GM06990 (cell line): ENCODE measurements around the gene PPP4R4.
"Not testable (repeated sequence)": the region's sequence is repeated elsewhere in the genome, so short reads cannot be mapped to it uniquely, and the experiment has no call there.

Experiments used
- DNase-seq: peaks from one replicate; pipeline ENCODE4 v3.0.0-alpha.2; 2011; ENCODE audit not compliant: insufficient read length; ENCODE audit errors: extremely low read depth
- H3K27me3 ChIP-seq: replicated peaks from 2 replicates; pipeline ENCODE4 v1.6.0; 2011; ENCODE audit warnings: low read length; ENCODE audit not compliant: control insufficient read depth, insufficient read depth
- H3K36me3 ChIP-seq: 2 replicates; pipeline ENCODE4 v1.5.1; 2011; ENCODE audit warnings: low read length; ENCODE audit not compliant: control insufficient read depth, insufficient read depth
- H3K4me3 ChIP-seq: replicated peaks from 2 replicates; pipeline ENCODE4 v1.5.1; 2011; ENCODE audit warnings: low read depth, mild to moderate bottlenecking, control low read depth, low read length
- CTCF ChIP-seq: IDR thresholded peaks from 2 replicates; pipeline ENCODE4 v1.5.1; 2011; ENCODE audit warnings: low read length, control low read depth, mild to moderate bottlenecking, inconsistent platforms; ENCODE audit not compliant: insufficient read depth, poor library complexity, severe bottlenecking

Gene PPP4R4

GRCh38 chr14:94227029-94227428, 52.9 kb downstream of the PPP4R4 start:
- Histone ChIP-seq H3K36me3 (no peaks in the 10 kb centered on the region), H3K4me3 (no peak overlapping the region), H3K27me3 (no peaks in the 10 kb centered on the region)
- no peak for DNase-seq
- TF ChIP-seq CTCF: no peak

- no peaks in the 10 kb centered on the region for H3K36me3 ChIP-seq
- no peak for DNase-seq
- no peak overlapping the region for H3K4me3 ChIP-seq
- TF ChIP-seq CTCF: no peak
- H3K27me3 ChIP-seq: no peaks in the 10 kb centered on the region
These were observed 62.9 kb downstream of the PPP4R4 start for GRCh38 chr14:94237046-94237445.

- H3K27me3 ChIP-seq: no peaks in the 10 kb centered on the region
- TF ChIP-seq CTCF: no peak
- no peak for DNase-seq
- no peaks in the 10 kb centered on the region for H3K36me3 ChIP-seq
- no peak overlapping the region for H3K4me3 ChIP-seq
These were observed 63.9 kb downstream of the PPP4R4 start for GRCh38 chr14:94237983-94238382.

GRCh38 chr14:94239406-94239805, 65.3 kb downstream of the PPP4R4 start:
- Histone ChIP-seq H3K4me3 (no peak overlapping the region), H3K27me3 (no peaks in the 10 kb centered on the region), H3K36me3 (no peaks in the 10 kb centered on the region)
- TF ChIP-seq CTCF: no peak
- DNase-seq: no peak

GRCh38 chr14:94244182-94244581, 70.1 kb downstream of the PPP4R4 start:
- DNase-seq: no peak
- Histone ChIP-seq H3K36me3 (no peaks in the 10 kb centered on the region), H3K27me3 (no peaks in the 10 kb centered on the region), H3K4me3 (no peak overlapping the region)
- TF ChIP-seq CTCF: no peak

GRCh38 chr14:94264195-94264594, 90.1 kb downstream of the PPP4R4 start:
- not testable (repeated sequence) for H3K27me3 ChIP-seq, H3K4me3 ChIP-seq, H3K36me3 ChIP-seq, DNase-seq
